GM12875 (cell line): ENCODE results near the gene CAPS.
A peak's percentile ranks its signal among the peaks of the same experiment; 100 is the strongest.

Experiments
- H3K4me3 ChIP-seq: one replicate; pipeline ENCODE4 v1.5.1; 2011; ENCODE audit warnings: low read depth, low read length, control low read depth
- TF ChIP-seq, protein P1 (sequence below): IDR thresholded peaks from 2 replicates; pipeline ENCODE4 v1.5.1; 2011; ENCODE audit warnings: low read depth, mild to moderate bottlenecking, control low read depth, inconsistent platforms, low read length, moderate library complexity, borderline replicate concordance; ENCODE audit not compliant: insufficient read depth

Gene CAPS

GRCh38 chr19:5893907-5894703, 19.9 kb upstream of the CAPS start:
- TF ChIP-seq, protein P1, sequence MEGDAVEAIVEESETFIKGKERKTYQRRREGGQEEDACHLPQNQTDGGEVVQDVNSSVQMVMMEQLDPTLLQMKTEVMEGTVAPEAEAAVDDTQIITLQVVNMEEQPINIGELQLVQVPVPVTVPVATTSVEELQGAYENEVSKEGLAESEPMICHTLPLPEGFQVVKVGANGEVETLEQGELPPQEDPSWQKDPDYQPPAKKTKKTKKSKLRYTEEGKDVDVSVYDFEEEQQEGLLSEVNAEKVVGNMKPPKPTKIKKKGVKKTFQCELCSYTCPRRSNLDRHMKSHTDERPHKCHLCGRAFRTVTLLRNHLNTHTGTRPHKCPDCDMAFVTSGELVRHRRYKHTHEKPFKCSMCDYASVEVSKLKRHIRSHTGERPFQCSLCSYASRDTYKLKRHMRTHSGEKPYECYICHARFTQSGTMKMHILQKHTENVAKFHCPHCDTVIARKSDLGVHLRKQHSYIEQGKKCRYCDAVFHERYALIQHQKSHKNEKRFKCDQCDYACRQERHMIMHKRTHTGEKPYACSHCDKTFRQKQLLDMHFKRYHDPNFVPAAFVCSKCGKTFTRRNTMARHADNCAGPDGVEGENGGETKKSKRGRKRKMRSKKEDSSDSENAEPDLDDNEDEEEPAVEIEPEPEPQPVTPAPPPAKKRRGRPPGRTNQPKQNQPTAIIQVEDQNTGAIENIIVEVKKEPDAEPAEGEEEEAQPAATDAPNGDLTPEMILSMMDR, result no peak
- no peak overlapping the region for H3K4me3 ChIP-seq

DNA sequence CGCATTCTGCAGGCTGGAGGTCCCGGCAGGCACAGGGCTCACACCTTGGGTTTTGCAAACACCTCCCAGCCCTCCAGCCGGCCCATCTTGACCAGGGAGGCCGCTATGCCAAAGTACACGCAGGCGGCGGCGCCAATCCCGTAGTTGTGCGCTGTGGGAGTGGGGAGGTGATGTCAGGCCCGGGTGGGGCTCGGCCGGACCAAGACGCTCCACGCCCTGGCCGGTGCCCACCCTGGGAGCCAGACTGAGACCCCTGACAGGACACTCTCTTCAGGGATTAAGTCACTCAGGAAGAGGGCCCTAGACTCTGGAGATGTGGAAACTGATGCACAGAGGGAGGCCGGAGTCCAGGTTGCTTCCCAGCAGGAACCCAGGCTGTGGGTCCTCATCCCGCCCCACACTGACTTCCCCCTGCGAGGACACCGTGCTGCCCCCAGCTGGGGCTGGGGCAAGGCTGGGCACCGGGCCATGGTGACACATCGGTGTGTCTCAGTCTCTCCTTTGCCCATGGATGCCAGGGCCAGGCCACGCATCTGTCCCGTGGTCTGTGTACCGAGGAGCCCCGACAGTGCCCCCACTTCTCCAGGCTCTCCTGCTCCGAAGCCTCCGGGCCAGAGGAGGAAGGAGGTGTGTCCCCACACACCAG, 19.2 kb upstream of the CAPS start:
- H3K4me3 ChIP-seq, result no peak overlapping the region
- TF ChIP-seq, protein P1, result no peak

GRCh38 chr19:5895409-5895808, 18.6 kb upstream of the CAPS start:
- TF ChIP-seq, protein P1, result no peak
- no peak overlapping the region for H3K4me3 ChIP-seq

DNA sequence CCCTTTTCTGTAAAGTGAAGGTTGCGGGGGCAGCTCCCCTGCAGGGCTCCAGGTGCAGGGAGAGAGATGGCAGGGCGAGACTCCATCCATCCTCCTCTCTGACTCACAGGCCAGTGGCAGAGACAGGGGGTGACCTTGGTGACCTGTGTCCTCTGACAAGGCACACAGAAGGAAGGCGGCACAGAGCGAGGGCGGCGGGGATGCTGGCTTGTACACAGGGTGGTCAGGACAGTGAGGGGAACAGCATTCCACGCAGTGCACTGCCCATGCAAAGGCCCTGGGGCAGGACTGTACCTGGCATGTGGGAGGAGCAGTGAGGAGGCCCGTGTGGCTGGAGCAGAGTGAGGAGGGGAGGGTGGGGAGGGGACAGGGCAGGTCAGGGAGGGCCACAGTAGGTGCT, 18.2 kb upstream of the CAPS start:
- TF ChIP-seq, protein P1, result no peak
- no peak overlapping the region for H3K4me3 ChIP-seq

DNA sequence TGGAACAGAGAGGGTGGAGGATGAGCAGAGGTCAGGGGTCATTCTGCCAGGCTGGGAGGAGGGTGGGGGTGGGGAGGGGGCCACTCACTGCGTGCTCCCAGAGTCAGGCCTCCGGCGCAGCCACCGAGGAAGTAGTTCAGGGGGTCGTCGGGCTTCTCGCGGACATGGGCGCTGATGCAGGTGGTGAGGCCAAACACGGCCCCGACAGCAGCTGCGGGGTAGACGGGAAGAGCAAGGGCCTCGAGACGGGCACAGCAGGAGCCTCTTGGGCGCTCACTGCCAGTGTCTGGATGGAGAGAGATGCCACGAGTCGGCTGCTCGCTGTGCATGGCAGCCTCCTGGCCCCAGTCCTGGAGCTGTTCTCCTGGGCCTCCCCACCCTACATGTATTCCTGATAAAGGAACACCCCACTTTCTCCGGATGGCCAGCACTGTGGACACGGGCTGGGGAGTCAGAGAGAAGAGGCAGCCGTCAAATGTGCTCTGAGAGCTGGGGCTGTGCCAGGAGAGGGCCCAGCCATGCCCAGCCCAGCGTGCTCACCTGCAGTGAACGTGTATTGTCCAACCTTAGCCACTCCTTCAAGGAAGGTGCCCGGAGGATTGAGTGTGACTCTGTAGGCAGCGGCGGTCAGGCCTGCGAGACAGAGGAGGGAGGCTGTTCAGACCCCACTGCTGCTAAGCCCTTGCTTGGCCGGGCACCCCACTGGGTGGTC, 17.5 kb upstream of the CAPS start:
- H3K4me3 ChIP-seq, result no peak overlapping the region
- TF ChIP-seq, protein P1, result no peak

GRCh38 chr19:5897189-5897969, 16.7 kb upstream of the CAPS start:
- TF ChIP-seq, protein P1, result peak; percentile 11; the same call in 1 of the 2 replicates

More at GRCh38 chr19:5897189-5897969, 16.7 kb upstream of the CAPS start:
- H3K4me3 ChIP-seq, result no peak overlapping the region
